Rectal smooth muscle tissue (tissue), 1 donor: ENCODE measurements around the gene KRT80.

ENCODE experiments used
- H3K27ac ChIP-seq: one replicate; pipeline ENCODE4 v1.7.0; 2013; ENCODE audit warnings: low read depth, low read length, inconsistent platforms
- H3K27me3 ChIP-seq: one replicate; pipeline ENCODE4 v1.7.0; 2013; ENCODE audit warnings: low read length; ENCODE audit not compliant: control insufficient read depth, insufficient read depth
- H3K36me3 ChIP-seq: one replicate; pipeline ENCODE4 v1.7.0; 2013; ENCODE audit warnings: low read length; ENCODE audit not compliant: control insufficient read depth, insufficient read depth
- H3K4me1 ChIP-seq: one replicate; pipeline ENCODE4 v1.7.0; 2013; ENCODE audit warnings: low read length; ENCODE audit not compliant: control insufficient read depth, insufficient read depth
- H3K4me3 ChIP-seq: one replicate; pipeline ENCODE4 v1.7.0; 2013; ENCODE audit warnings: low read length
- H3K9ac ChIP-seq: one replicate; pipeline ENCODE4 v1.7.0; 2013; ENCODE audit warnings: low read length

The KRT80 gene

DNA sequence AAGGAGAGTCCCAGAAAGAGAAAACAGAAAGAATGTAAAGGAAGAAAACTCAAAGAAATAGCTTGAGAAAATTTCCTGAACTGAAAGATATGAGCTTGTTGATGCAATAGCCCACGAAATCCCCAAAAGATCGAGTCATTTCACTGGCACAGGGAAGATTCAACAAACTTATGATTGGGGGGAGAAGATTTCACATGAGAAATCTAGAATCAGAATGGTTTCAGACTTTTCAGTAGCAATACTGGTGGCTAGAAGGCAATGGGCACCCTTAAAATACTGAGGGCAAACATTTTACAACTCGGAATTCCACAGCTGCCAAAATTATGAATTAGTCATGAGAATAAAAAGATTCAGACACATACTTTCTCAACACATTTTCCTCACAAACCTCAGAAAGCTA, 32.3 kb upstream of the KRT80 start:
- Histone ChIP-seq H3K4me1 (no peaks in the 10 kb centered on the region), H3K36me3 (no peaks in the 10 kb centered on the region), H3K27ac (no peak overlapping the region), H3K4me3 (no peak overlapping the region), H3K27me3 (no peaks in the 10 kb centered on the region), H3K9ac (no peak overlapping the region)

DNA sequence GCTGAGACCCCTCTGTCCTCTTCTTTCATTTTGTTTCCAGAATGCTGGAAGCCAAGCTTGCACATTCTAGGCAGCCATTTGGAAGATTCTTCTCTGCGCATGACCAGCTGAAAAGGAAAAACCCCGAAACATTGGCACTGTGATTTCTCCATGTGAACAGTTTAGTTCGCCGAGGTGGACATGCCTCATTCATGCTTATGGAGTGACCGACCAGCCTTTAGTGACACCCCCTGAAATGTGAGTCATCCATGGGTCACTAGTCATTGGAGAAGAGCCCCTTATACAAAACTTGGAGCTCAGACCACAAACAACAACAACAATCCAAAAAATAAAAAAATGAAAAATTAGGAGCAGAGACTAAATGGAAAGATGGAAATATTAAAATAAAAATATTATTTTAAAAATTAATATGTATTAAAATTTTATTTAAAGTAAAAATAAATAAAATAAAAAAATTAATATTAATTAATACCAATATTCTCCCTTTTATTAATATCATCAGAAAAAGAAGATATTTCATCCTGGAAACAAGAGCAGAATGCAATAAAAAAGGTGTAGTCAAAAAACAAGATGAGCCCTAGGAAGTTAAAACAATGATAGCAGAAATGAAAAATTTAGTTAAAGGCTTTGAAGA, 31.7 kb upstream of the KRT80 start:
- H3K27ac ChIP-seq, result no peak overlapping the region
- H3K4me3 ChIP-seq, result no peak overlapping the region
- no peaks in the 10 kb centered on the region for H3K36me3 ChIP-seq
- no peaks in the 10 kb centered on the region for H3K27me3 ChIP-seq
- no peak overlapping the region for H3K9ac ChIP-seq
- no peaks in the 10 kb centered on the region for H3K4me1 ChIP-seq

DNA sequence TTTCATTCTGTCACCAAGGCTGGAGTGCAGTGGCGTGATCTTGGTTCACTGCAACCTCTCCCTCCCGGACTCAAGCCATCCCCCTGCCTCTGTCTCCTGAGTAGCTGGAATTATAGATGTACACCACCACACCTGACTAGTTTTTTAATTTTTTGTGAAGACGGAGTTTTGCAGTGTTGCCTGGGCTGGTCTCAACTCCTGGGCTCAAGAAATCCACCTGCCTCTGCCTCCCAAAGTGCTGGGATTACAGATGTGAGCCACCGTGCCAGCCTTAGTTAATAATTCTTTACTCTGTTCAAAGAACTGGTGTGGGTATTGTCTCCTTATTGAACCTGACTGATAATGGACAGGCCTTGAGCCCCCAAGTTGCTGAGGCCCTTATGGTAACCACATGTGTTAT, 30.9 kb upstream of the KRT80 start:
- Histone ChIP-seq H3K27me3 (no peaks in the 10 kb centered on the region), H3K27ac (no peak overlapping the region), H3K9ac (no peak overlapping the region), H3K4me3 (no peak overlapping the region), H3K36me3 (no peaks in the 10 kb centered on the region), H3K4me1 (no peaks in the 10 kb centered on the region)

DNA sequence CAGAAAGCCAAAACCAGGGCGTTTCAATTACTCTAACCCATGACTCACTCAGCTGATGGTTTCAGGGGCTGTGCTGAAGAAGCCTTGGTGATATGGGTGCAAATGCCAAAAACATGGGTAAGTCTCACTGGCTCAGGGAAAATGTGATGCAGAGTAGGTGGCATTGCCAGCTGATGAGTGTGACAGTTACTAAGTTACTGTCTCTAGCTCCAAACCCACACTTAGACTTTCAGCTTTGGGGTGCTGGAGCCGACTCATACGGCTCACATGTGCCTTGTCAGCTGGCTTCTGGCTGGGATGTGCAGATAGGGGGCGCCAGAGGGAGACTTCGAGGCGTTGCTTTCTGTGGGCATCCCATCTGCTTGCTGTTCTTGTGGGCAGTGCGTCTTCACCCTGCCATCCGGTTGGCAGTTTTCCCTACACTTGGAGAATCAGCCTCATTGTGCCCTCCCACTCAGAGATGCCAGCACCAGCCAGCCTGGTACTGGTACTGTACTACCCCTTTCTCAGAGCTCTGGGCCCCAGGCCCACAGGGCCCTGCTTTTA, 30.2 kb upstream of the KRT80 start:
- Histone ChIP-seq H3K27ac (no peak overlapping the region), H3K27me3 (no peaks in the 10 kb centered on the region), H3K4me3 (no peak overlapping the region), H3K9ac (no peak overlapping the region), H3K4me1 (no peaks in the 10 kb centered on the region), H3K36me3 (no peaks in the 10 kb centered on the region)

DNA sequence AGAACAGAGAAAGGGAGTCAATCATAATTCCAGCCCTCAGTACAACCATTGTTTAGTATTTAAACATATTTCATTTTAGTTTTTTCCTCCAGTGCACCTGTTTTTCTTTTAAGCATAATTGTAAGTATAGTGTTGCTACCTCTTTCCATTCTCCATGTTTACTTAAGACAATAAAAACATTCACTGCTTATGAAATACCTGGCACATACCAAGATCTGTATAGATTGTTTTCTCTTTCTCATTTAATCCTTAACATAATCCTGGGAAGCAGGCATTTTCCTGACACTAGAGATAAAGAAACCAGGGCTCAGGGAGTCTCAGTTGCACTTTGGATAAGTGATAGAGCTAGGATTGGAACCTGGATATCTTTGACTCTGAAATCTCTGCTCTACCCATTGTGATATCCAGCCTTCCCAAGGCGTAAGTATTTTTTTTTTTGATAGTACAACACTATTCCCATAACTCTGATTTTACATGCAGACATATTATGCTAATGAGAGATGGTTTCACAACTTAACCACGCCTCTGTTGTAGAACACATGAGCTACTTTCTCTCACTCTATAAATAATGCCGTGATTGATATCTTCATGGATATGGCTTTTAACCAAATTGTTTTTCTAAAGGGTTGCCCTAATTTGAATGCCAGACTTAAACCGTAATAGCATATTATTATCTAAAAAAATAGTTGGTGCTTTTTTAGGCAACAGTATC, 29.4 kb upstream of the KRT80 start:
- no peak overlapping the region for H3K27ac ChIP-seq

DNA sequence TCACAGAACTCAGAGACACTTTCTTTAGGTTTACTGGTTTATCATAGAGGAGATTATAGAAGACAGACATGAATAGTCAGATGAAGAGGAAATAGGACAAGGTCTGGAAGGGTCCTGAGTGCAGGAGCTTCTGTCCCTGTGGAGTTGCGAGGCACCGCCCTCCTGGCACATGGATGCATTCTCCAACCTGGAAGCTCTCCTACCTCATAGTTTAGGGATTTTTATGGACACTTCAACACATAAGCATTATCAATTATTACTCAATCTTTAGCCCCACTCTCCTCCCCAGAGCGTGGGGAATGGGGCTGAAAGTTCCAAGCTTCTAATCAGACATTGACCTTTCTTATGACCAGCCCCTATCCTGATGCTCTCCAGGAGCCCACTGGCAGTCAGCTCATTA, 28.7 kb upstream of the KRT80 start:
- no peaks in the 10 kb centered on the region for H3K4me1 ChIP-seq

More for the DNA sequence above, 29.4 kb upstream of the KRT80 start:
- no peak overlapping the region for H3K4me3 ChIP-seq
- H3K36me3 ChIP-seq, result no peaks in the 10 kb centered on the region
- H3K27me3 ChIP-seq, result no peaks in the 10 kb centered on the region
- no peak overlapping the region for H3K9ac ChIP-seq
- H3K4me1 ChIP-seq, result no peaks in the 10 kb centered on the region

DNA sequence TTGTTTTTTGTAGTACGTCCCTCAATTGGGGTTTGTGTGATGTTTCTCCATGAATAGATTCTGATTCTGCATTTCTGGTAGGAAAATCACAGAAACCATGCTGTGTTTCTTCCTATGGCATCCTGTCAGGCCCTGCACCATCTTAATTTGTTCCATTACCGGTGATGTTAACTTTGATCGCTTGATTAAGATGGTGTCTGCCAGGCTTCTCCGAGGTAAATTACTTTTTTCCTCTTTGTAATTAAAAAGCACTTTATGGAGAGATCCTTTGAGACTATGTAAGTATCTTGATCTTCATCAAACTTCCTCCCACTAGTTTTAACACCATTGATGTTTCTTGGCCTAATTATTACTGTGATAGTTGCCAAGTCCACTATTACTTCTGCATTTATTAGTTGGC, 26.2 kb upstream of the KRT80 start:
- no peak overlapping the region for H3K9ac ChIP-seq
- no peaks in the 10 kb centered on the region for H3K27me3 ChIP-seq
- no peaks in the 10 kb centered on the region for H3K36me3 ChIP-seq
- no peak overlapping the region for H3K4me3 ChIP-seq
- no peak overlapping the region for H3K27ac ChIP-seq
- H3K4me1 ChIP-seq, result no peaks in the 10 kb centered on the region

More for the DNA sequence above, 28.7 kb upstream of the KRT80 start:
- H3K4me3 ChIP-seq, result no peak overlapping the region
- no peak overlapping the region for H3K9ac ChIP-seq
- H3K36me3 ChIP-seq, result no peaks in the 10 kb centered on the region
- no peak overlapping the region for H3K27ac ChIP-seq
- H3K27me3 ChIP-seq, result no peaks in the 10 kb centered on the region

DNA sequence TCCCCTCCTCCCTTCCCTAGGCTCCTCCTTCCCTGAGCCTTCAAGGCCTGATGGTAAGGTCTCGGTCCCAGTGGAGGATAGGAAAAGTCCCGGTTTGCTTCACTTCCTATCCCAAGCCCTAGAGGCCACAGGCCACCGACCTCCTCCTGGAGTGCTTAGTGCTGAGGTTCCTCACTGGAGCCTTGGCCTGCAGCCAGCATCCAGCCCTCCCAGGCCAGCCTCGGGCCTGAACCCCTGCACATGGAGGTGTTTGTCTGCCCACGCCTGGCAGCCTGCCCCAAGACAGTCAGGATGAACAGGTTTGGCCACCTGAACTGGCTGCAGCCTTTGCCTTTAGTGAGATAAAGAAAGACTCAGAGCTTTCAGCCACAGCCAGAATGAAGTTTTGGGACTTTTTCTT, 25.4 kb upstream of the KRT80 start:
- Histone ChIP-seq H3K27ac (no peak overlapping the region), H3K4me1 (no peaks in the 10 kb centered on the region), H3K4me3 (no peak overlapping the region), H3K9ac (no peak overlapping the region), H3K27me3 (no peaks in the 10 kb centered on the region), H3K36me3 (no peaks in the 10 kb centered on the region)

DNA sequence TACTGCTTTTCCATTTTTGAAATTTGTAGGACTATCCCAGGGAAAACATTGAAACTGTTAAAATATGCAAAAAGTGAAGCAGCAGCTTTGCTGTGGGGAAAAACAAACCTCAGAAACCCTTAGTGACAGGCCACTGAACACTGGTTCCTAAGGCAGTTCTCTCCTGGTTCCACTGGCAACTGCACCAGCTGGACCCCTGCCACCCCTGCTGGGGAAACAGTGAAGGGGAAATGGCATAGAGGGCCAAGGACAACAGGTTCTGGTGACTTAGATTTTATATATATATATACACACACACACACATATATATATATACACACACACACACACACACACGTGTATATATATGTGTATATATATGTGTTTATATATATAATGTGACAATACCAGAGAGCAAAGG, 25.0 kb upstream of the KRT80 start:
- Histone ChIP-seq H3K9ac (no peak overlapping the region), H3K27ac (no peak overlapping the region), H3K36me3 (no peaks in the 10 kb centered on the region), H3K4me3 (no peak overlapping the region), H3K27me3 (no peaks in the 10 kb centered on the region), H3K4me1 (no peaks in the 10 kb centered on the region)

DNA sequence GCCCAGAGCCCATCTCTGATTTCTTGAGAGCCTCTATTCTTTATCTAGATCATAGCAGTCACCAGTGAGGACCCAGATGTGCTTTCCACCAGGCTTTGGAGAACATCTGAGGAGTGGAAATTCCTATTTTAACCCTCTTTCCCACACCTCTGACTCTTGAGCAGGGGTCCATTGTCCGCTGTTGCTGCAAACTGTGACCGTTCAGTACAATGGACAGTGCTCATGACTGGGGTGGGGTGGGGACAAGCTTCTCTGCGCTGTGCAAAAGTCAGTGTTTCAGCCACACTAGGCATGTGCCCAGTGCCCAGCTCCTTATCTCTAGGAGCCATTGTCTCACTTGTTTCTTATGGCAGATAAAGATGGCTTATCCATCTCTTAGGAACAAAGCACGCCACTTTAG, 24.3 kb upstream of the KRT80 start:
- no peaks in the 10 kb centered on the region for H3K27me3 ChIP-seq
- no peaks in the 10 kb centered on the region for H3K36me3 ChIP-seq
- no peaks in the 10 kb centered on the region for H3K4me1 ChIP-seq
- H3K27ac ChIP-seq, result no peak overlapping the region
- no peak overlapping the region for H3K4me3 ChIP-seq
- no peak overlapping the region for H3K9ac ChIP-seq

DNA sequence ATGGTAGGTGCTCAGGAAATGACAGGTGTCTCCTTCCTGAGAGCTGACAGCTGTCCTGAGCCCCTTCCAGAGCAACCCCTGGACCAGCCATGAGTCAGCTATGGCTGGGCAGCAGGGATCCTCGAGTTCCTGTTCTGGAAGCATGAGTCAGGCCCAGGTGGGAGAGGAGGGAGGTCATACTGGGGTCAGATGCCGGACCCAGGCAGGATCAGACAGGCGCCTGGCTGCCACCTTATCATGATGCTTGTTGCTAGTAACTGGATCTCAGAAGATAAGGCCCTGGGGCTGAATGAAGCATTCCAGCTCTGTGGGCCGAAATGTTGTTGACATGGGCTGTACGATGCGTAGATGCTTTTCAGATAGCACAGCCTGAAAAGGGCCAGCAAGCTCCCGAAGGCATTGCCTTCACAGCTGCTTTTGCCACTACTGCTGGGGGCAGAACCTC, 23.8 kb upstream of the KRT80 start:
- no peaks in the 10 kb centered on the region for H3K4me1 ChIP-seq
- no peaks in the 10 kb centered on the region for H3K27me3 ChIP-seq
- no peak overlapping the region for H3K9ac ChIP-seq
- H3K36me3 ChIP-seq, result no peaks in the 10 kb centered on the region
- no peak overlapping the region for H3K27ac ChIP-seq
- H3K4me3 ChIP-seq, result no peak overlapping the region

DNA sequence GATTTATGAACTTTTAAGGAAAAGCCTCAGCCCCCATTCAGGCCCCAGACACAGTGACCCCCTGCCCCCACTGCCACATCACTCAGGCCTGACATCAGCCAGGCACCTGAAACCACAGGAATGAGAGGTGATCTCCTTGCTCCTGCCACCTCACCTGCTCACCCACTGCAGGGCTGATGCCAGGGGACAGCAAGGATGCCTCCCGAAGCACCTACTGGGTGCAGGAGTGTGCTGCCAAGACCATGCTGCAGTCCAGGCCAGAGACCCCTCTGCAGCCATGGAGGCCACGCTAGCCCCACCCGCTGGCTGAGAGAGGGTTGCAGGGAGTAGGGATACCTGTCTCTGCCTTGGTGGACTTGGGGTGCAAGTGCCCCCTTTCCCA, 22.6 kb upstream of the KRT80 start:
- no peak overlapping the region for H3K4me3 ChIP-seq

More for the DNA sequence above, 22.6 kb upstream of the KRT80 start:
- H3K4me1 ChIP-seq, result no peaks in the 10 kb centered on the region
- no peaks in the 10 kb centered on the region for H3K27me3 ChIP-seq
- H3K27ac ChIP-seq, result no peak overlapping the region
- H3K9ac ChIP-seq, result no peak overlapping the region
- no peaks in the 10 kb centered on the region for H3K36me3 ChIP-seq
